HUES6 (cell line): ENCODE data around the gene MTMR3.

ENCODE experiments used
- H3K27ac ChIP-seq: 2 replicates; pipeline ENCODE4 v1.7.0; 2013; ENCODE audit warnings: low read depth, mild to moderate bottlenecking, low read length, inconsistent platforms
- H3K27me3 ChIP-seq: 2 replicates; pipeline ENCODE4 v1.6.1; 2013; ENCODE audit warnings: low read length; ENCODE audit not compliant: control insufficient read depth, insufficient read depth
- H3K36me3 ChIP-seq: 2 replicates; pipeline ENCODE4 v1.6.1; 2013; ENCODE audit warnings: low read length; ENCODE audit not compliant: control insufficient read depth, insufficient read depth
- H3K4me1 ChIP-seq: 2 replicates; pipeline ENCODE4 v1.6.1; 2013; ENCODE audit warnings: low read length; ENCODE audit not compliant: control insufficient read depth, insufficient read depth
- H3K4me3 ChIP-seq: 2 replicates; pipeline ENCODE4 v1.5.1; 2013; ENCODE audit warnings: low read depth, low read length
- H3K9ac ChIP-seq: one replicate; pipeline ENCODE4 v1.6.1; 2013; ENCODE audit warnings: mild to moderate bottlenecking, low read length
- H3K9me3 ChIP-seq: 2 replicates; pipeline ENCODE4 v1.6.1; 2013; ENCODE audit warnings: low read depth, low read length; ENCODE audit not compliant: control insufficient read depth, insufficient read depth

MTMR3 gene

GRCh38 chr22:30074994-30075393 lies 192.0 kb downstream of the MTMR3 start:
- H3K9ac ChIP-seq: no peak overlapping the region
- H3K27ac ChIP-seq: no peak overlapping the region
- 0 out of 2 replicates have a peak, but pooled peaks cover 2% of the 10 kb centered on the region for H3K9me3 ChIP-seq
- no peaks in the 10 kb centered on the region for H3K27me3 ChIP-seq
- no peaks in the 10 kb centered on the region for H3K36me3 ChIP-seq
- no peak overlapping the region for H3K4me3 ChIP-seq
- H3K4me1 ChIP-seq: peaks cover 7% of the 10 kb centered on the region; the same call in 1 of the 2 replicates

GRCh38 chr22:30077279-30077880 lies 194.4 kb downstream of the MTMR3 start:
- no peaks in the 10 kb centered on the region for H3K9me3 ChIP-seq
- H3K4me1 ChIP-seq: peaks cover 12% of the 10 kb centered on the region; the same call in 1 of the 2 replicates
- no peak overlapping the region for H3K27ac ChIP-seq
- H3K4me3 ChIP-seq: no peak overlapping the region
- no peaks in the 10 kb centered on the region; the same call in 1 of the 2 replicates for H3K27me3 ChIP-seq
- no peak overlapping the region for H3K9ac ChIP-seq
- no peaks in the 10 kb centered on the region for H3K36me3 ChIP-seq

- H3K4me1 ChIP-seq: peaks cover 12% of the 10 kb centered on the region; the same call in 1 of the 2 replicates
- H3K36me3 ChIP-seq: no peaks in the 10 kb centered on the region
- H3K27ac ChIP-seq: no peak overlapping the region
- H3K27me3 ChIP-seq: no peaks in the 10 kb centered on the region; the same call in 1 of the 2 replicates
- H3K4me3 ChIP-seq: no peak overlapping the region
- H3K9me3 ChIP-seq: no peaks in the 10 kb centered on the region
- no peak overlapping the region for H3K9ac ChIP-seq
Observed at GRCh38 chr22:30078320-30079311, 195.6 kb downstream of the MTMR3 start.

- Histone ChIP-seq H3K4me3 (peak within 1 kb of the TSS; percentile 56; the same call in 1 of the 2 replicates), H3K9ac (no peak within 1 kb of the TSS)
Observed at GRCh38 chr22:30079952-30080533, 197.1 kb downstream of the MTMR3 start, which contains the start of gene HORMAD2. HORMAD2 (plus strand) TSS chr22:30080464; CDS start chr22:30093953, 13,489 bp downstream.

More at GRCh38 chr22:30079952-30080533, 197.1 kb downstream of the MTMR3 start, which contains the start of gene HORMAD2:
- Histone ChIP-seq H3K4me1 (peaks cover 12% of the 10 kb centered on the region; the same call in 1 of the 2 replicates), H3K36me3 (no peaks in the 10 kb centered on the region), H3K27ac (no peak within 1 kb of the TSS), H3K27me3 (no peaks in the 10 kb centered on the region; the same call in 1 of the 2 replicates), H3K9me3 (peaks cover 4% of the 10 kb centered on the region)
